ENCODE measurements around the gene TENT4B. TPM values are rescaled to one million over a fixed set of nuclear protein-coding genes. Genes with fewer than 3 reads are reported as not detected.

The TENT4B gene
- total RNA-seq, 1 donor from 2014 or later, result 17.3 TPM

- DNase-seq (ENCODE audit: low read depth), result peak; percentile 11
Observed at GRCh38 chr16:50195276-50195675, 42.2 kb downstream of the TENT4B start.

- DNase-seq (ENCODE audit: low read depth), result no peak
Observed at GRCh38 chr16:50195756-50196155, 42.6 kb downstream of the TENT4B start.

- no peak for DNase-seq (ENCODE audit: low read depth)
Observed at GRCh38 chr16:50197582-50197981, 44.5 kb downstream of the TENT4B start.

GRCh38 chr16:50198802-50199403 is 45.8 kb downstream of the TENT4B start:
- DNase-seq (ENCODE audit: low read depth), result peak; percentile 18

GRCh38 chr16:50201787-50202186 is 48.7 kb downstream of the TENT4B start:
- no peak for DNase-seq (ENCODE audit: low read depth)

GRCh38 chr16:50202926-50203624 is 50.0 kb downstream of the TENT4B start:
- DNase-seq (ENCODE audit: low read depth), result peak; percentile 85

GRCh38 chr16:50203681-50204080 is 50.6 kb downstream of the TENT4B start:
- no peak for DNase-seq (ENCODE audit: low read depth)

GRCh38 chr16:50204453-50205108 is 51.5 kb downstream of the TENT4B start:
- peak; percentile 94 for DNase-seq (ENCODE audit: low read depth)

GRCh38 chr16:50207652-50208051 is 54.5 kb downstream of the TENT4B start:
- DNase-seq (ENCODE audit: low read depth), result peak; percentile 72

GRCh38 chr16:50208460-50208931 is 55.4 kb downstream of the TENT4B start:
- DNase-seq (ENCODE audit: low read depth), result peak; percentile 62

GRCh38 chr16:50209546-50210265 is 56.6 kb downstream of the TENT4B start:
- DNase-seq (ENCODE audit: low read depth), result peak; percentile 90

- peak; percentile 87 for DNase-seq (ENCODE audit: low read depth)
Observed at GRCh38 chr16:50210266-50211038, 57.3 kb downstream of the TENT4B start.

- DNase-seq (ENCODE audit: low read depth), result peak; percentile 73
Observed at GRCh38 chr16:50213939-50214519, 60.9 kb downstream of the TENT4B start.

- no peak for DNase-seq (ENCODE audit: low read depth)
Observed at GRCh38 chr16:50215680-50216079, 62.6 kb downstream of the TENT4B start.

GRCh38 chr16:50216231-50216630 is 63.1 kb downstream of the TENT4B start:
- no peak for DNase-seq (ENCODE audit: low read depth)

- DNase-seq (ENCODE audit: low read depth), result no peak
Observed at GRCh38 chr16:50219402-50219975, 66.4 kb downstream of the TENT4B start.

GRCh38 chr16:50224286-50224685 is 71.2 kb downstream of the TENT4B start:
- no peak for DNase-seq (ENCODE audit: low read depth)

GRCh38 chr16:50227120-50227519 is 74.0 kb downstream of the TENT4B start:
- no peak for DNase-seq (ENCODE audit: low read depth)

- DNase-seq (ENCODE audit: low read depth), result no peak
Observed at GRCh38 chr16:50227665-50228064, 74.6 kb downstream of the TENT4B start.

GRCh38 chr16:50228364-50228868 is 75.3 kb downstream of the TENT4B start:
- no peak for DNase-seq (ENCODE audit: low read depth)
